DMS114 treated with DMSO at 0.1 percent for 48 hours (cell line): ENCODE data around the gene OPCML.

ENCODE experiments used
- DNase-seq: peaks from one replicate; lab custom pipeline; 2025; ENCODE audit not compliant: unreplicated experiment; lab: John Stamatoyannopoulos, UW

The OPCML gene

GRCh38 chr11:132999516-132999915 is 532.8 kb downstream of the OPCML start:
- DNase-seq: no peak

GRCh38 chr11:132999031-132999430 is 533.3 kb downstream of the OPCML start:
- no peak for DNase-seq

- DNase-seq: no peak
Observed at GRCh38 chr11:132997396-132997795, 534.9 kb downstream of the OPCML start.

- no peak for DNase-seq
Observed at GRCh38 chr11:132994966-132995365, 537.3 kb downstream of the OPCML start.

GRCh38 chr11:132993991-132994502 is 538.3 kb downstream of the OPCML start:
- no peak for DNase-seq

GRCh38 chr11:132992838-132993631 is 539.3 kb downstream of the OPCML start:
- DNase-seq: no peak

GRCh38 chr11:132988411-132988810 is 543.9 kb downstream of the OPCML start:
- DNase-seq: no peak

GRCh38 chr11:132987936-132988335 is 544.4 kb downstream of the OPCML start:
- no peak for DNase-seq

GRCh38 chr11:132983641-132983978 is 548.7 kb downstream of the OPCML start:
- no peak for DNase-seq

GRCh38 chr11:132982772-132983640 is 549.3 kb downstream of the OPCML start:
- DNase-seq: no peak

- DNase-seq: no peak
Observed at GRCh38 chr11:132981131-132981956, 551.0 kb downstream of the OPCML start.

GRCh38 chr11:132980670-132981069 is 551.6 kb downstream of the OPCML start:
- DNase-seq: no peak

- no peak for DNase-seq
Observed at GRCh38 chr11:132977746-132978145, 554.6 kb downstream of the OPCML start.

GRCh38 chr11:132977241-132977640 is 555.1 kb downstream of the OPCML start:
- no peak for DNase-seq

GRCh38 chr11:132976115-132976514 is 556.2 kb downstream of the OPCML start:
- no peak for DNase-seq

GRCh38 chr11:132973686-132974085 is 558.6 kb downstream of the OPCML start:
- no peak for DNase-seq

GRCh38 chr11:132972565-132972964 is 559.7 kb downstream of the OPCML start:
- DNase-seq: no peak

GRCh38 chr11:132971351-132971750 is 561.0 kb downstream of the OPCML start:
- DNase-seq: no peak

GRCh38 chr11:132969892-132970291 is 562.4 kb downstream of the OPCML start:
- no peak for DNase-seq

GRCh38 chr11:132962041-132962440 is 570.3 kb downstream of the OPCML start:
- no peak for DNase-seq

GRCh38 chr11:132961453-132961852 is 570.8 kb downstream of the OPCML start:
- no peak for DNase-seq
